Ishikawa (cell line): ENCODE measurements around the gene ACER1.

ENCODE experiments used
- CEBPB ChIP-seq: IDR thresholded peaks from 2 replicates; pipeline ENCODE4 v1.6.1; 2012
- CREB1 ChIP-seq: IDR thresholded peaks from 2 replicates; pipeline ENCODE4 v1.6.1; 2012; ENCODE audit warnings: low read depth
- EGR1 ChIP-seq: IDR thresholded peaks from 2 replicates; pipeline ENCODE4 v1.6.1; 2012
- EP300 ChIP-seq: IDR thresholded peaks from 2 replicates; pipeline ENCODE4 v1.6.1; 2012; ENCODE audit warnings: borderline replicate concordance
- FOXM1 ChIP-seq: IDR thresholded peaks from 2 replicates; pipeline ENCODE4 v1.6.1; 2012; ENCODE audit warnings: low read depth, borderline replicate concordance
- MAX ChIP-seq: IDR thresholded peaks from 2 replicates; pipeline ENCODE4 v1.6.1; 2012
- NFIC ChIP-seq: IDR thresholded peaks from 2 replicates; pipeline ENCODE4 v1.6.1; 2012
- RAD21 ChIP-seq: IDR thresholded peaks from 2 replicates; pipeline ENCODE4 v1.6.1; 2012; ENCODE audit warnings: low read depth
- REST ChIP-seq: IDR thresholded peaks from 2 replicates; pipeline ENCODE4 v1.6.1; 2012; ENCODE audit warnings: low read depth, mild to moderate bottlenecking
- TAF1 ChIP-seq: IDR thresholded peaks from 2 replicates; pipeline ENCODE4 v1.6.1; 2012; ENCODE audit warnings: low read depth, mild to moderate bottlenecking
- TCF12 ChIP-seq: IDR thresholded peaks from 2 replicates; pipeline ENCODE4 v1.6.1; 2012; ENCODE audit warnings: low read depth
- TEAD4 ChIP-seq: IDR thresholded peaks from 2 replicates; pipeline ENCODE4 v1.6.1; 2012
- USF1 ChIP-seq: IDR thresholded peaks from 2 replicates; pipeline ENCODE4 v1.6.1; 2012
- YY1 ChIP-seq: IDR thresholded peaks from 2 replicates; pipeline ENCODE4 v1.6.1; 2012; ENCODE audit warnings: low read depth
- ZBTB7A ChIP-seq: IDR thresholded peaks from 2 replicates; pipeline ENCODE4 v1.6.1; 2012; ENCODE audit warnings: low read depth

ACER1 gene

GRCh38 chr19:6264803-6265202 is 68.6 kb downstream of the ACER1 start:
- TF ChIP-seq MAX: no peak
- TF ChIP-seq TEAD4: no peak
- TF ChIP-seq FOXM1: no peak

- TF ChIP-seq TAF1 (no peak), YY1 (no peak)
These were observed 69.5 kb downstream of the ACER1 start for GRCh38 chr19:6263735-6264444.

- TF ChIP-seq TAF1 (no peak), TEAD4 (no peak), MAX (no peak), EP300 (no peak), TCF12 (no peak), FOXM1 (no peak), CEBPB (no peak), YY1 (no peak), ZBTB7A (no peak), REST (no peak), USF1 (no peak), CREB1 (no peak), EGR1 (no peak), NFIC (no peak), RAD21 (no peak)
These were observed 70.1 kb downstream of the ACER1 start for GRCh38 chr19:6263306-6263705.

GRCh38 chr19:6262519-6262918 is 70.9 kb downstream of the ACER1 start:
- no peak for TF ChIP-seq TEAD4
- no peak for TF ChIP-seq REST
- TF ChIP-seq YY1: no peak
- TF ChIP-seq NFIC: no peak
- no peak for TF ChIP-seq TCF12
- TF ChIP-seq RAD21: no peak
- TF ChIP-seq USF1: no peak
- TF ChIP-seq TAF1: no peak
- no peak for TF ChIP-seq ZBTB7A
- TF ChIP-seq EP300: no peak
- no peak for TF ChIP-seq CREB1
- TF ChIP-seq MAX: no peak
- no peak for TF ChIP-seq CEBPB

- TF ChIP-seq TEAD4 (no peak), EGR1 (no peak), CREB1 (no peak), CEBPB (no peak), NFIC (no peak)
These were observed 71.5 kb downstream of the ACER1 start for GRCh38 chr19:6261883-6262282.

GRCh38 chr19:6260912-6261650 is 72.3 kb downstream of the ACER1 start:
- TF ChIP-seq RAD21: peak; percentile 33; the same call in 1 of the 2 replicates
- no peak for TF ChIP-seq TAF1
